Panc1 (cell line): ENCODE measurements around the gene DNAJC4.

Experiments
- CTCF ChIP-seq: fragments of 450-650 bp; IDR thresholded peaks from 2 replicates; pipeline ENCODE4 v1.5.1; 2017; ENCODE audit warnings: mild to moderate bottlenecking
- POLR2AphosphoS5 ChIP-seq: IDR thresholded peaks from 2 replicates; pipeline ENCODE4 v1.6.1; 2012; ENCODE audit warnings: mild to moderate bottlenecking, low read depth, low read length, moderate library complexity
- SIN3A ChIP-seq: IDR thresholded peaks from 2 replicates; pipeline ENCODE4 v1.6.1; 2012; ENCODE audit warnings: low read depth, mild to moderate bottlenecking, low read length, moderate library complexity, borderline replicate concordance; ENCODE audit not compliant: insufficient read depth
- TF ChIP-seq, protein P1 (sequence below), 2 experiments: IDR thresholded peaks; 2 replicates each; pipeline ENCODE4 v1.6.1; 2011 to 2012; ENCODE audit warnings: low read depth in 2 of 2, control low read depth in 1 of 2, low read length in 1 of 2, mild to moderate bottlenecking in 1 of 2, moderate library complexity in 1 of 2; ENCODE audit not compliant: insufficient read depth in 1 of 2

DNA sequence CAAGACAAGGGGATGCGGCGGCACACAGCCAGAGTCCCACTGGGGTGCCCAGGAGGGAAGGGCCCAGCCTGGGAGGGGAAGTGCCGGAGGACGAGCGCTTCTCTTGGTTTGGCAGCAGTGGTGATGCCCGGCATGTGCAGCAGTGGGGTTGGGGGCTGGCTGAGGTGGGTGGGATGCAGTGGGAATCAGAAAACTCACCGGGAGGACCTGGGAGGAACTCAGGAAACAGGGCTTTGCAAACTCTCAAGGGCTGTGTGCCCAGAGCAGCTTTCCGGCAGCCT, 20.8 kb upstream of the DNAJC4 start:
- TF ChIP-seq CTCF, result no peak
- TF ChIP-seq, protein P1, sequence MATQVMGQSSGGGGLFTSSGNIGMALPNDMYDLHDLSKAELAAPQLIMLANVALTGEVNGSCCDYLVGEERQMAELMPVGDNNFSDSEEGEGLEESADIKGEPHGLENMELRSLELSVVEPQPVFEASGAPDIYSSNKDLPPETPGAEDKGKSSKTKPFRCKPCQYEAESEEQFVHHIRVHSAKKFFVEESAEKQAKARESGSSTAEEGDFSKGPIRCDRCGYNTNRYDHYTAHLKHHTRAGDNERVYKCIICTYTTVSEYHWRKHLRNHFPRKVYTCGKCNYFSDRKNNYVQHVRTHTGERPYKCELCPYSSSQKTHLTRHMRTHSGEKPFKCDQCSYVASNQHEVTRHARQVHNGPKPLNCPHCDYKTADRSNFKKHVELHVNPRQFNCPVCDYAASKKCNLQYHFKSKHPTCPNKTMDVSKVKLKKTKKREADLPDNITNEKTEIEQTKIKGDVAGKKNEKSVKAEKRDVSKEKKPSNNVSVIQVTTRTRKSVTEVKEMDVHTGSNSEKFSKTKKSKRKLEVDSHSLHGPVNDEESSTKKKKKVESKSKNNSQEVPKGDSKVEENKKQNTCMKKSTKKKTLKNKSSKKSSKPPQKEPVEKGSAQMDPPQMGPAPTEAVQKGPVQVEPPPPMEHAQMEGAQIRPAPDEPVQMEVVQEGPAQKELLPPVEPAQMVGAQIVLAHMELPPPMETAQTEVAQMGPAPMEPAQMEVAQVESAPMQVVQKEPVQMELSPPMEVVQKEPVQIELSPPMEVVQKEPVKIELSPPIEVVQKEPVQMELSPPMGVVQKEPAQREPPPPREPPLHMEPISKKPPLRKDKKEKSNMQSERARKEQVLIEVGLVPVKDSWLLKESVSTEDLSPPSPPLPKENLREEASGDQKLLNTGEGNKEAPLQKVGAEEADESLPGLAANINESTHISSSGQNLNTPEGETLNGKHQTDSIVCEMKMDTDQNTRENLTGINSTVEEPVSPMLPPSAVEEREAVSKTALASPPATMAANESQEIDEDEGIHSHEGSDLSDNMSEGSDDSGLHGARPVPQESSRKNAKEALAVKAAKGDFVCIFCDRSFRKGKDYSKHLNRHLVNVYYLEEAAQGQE (IDR thresholded peaks at IDR 0.05; ENCODE audit: insufficient read depth in 1 of 2, low read depth in 2 of 2, low read length in 1 of 2), result no peak
- TF ChIP-seq POLR2AphosphoS5, result no peak
- no peak for TF ChIP-seq SIN3A
